Fibroblast of gingiva (primary cell): ENCODE results near the gene PPP2R5A.
"Not testable (repeated sequence)": the region's sequence is repeated elsewhere in the genome, so short reads cannot be mapped to it uniquely, and the experiment has no call there.

Experiments used
- DNase-seq: peaks from one replicate; pipeline ENCODE4 v3.0.0-alpha.2; 2011; ENCODE audit warnings: low read depth

The PPP2R5A gene

GRCh38 chr1:212267460-212267859, 17.8 kb upstream of the PPP2R5A start:
- no peak for DNase-seq

DNA sequence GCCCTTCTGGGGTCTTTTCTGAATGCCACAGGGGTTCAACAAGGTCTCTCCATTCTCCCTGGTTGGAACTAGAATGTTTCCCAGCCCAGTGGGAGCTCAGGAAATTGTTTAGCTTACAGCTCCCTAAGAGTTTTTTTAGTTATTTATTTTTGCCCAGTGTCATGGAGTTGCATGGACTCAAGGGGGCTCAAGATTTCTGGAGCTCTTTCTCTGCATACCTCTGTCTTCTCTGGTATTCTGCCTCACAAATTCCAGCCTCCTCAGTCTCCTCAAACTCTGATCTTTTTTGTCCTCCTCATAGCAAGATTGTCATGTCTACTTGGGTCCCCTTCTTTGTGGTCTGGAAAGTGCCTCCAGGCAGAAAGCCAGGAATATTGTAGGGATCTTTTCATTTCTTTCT, 15.9 kb upstream of the PPP2R5A start:
- DNase-seq = no peak

GRCh38 chr1:212270564-212270963, 14.6 kb upstream of the PPP2R5A start:
- DNase-seq = no peak

- no peak for DNase-seq
Observed at GRCh38 chr1:212271234-212271633, 14.0 kb upstream of the PPP2R5A start.

DNA sequence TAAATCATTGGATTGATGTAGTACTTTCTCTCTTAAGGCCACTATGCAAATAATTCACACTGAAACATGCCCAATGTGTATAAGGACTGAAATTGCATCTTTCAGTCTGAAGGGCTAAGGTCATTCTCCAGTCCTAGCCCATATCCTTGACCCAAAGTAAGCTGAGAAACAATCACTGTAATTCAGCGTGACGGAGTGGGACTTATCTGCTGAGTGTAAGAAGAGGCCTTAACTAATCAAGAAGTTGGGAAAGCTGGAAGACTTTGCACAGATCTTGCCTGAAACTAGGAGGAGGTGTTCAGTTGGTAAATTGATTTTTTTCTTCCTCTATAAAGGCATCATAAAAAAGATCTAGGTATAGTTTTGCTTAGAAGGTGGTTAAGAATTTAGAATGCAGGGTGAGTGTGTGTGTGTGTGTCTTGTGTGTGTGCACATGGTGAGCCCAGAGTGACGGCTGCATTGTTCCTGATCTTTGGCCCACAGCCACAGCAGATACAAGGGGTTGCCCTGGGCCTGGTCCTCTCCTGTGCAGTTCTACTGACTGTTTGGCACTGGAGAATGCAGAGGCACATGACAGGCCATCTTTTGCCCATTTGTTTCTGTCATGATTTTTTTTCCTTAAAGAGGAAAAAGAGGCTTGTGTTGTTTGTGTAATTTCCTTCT, 13.3 kb upstream of the PPP2R5A start:
- DNase-seq = no peak

GRCh38 chr1:212281590-212281989, 3.6 kb upstream of the PPP2R5A start:
- peak; percentile 86 for DNase-seq

GRCh38 chr1:212283741-212284140, 1.5 kb upstream of the PPP2R5A start:
- DNase-seq = no peak

GRCh38 chr1:212284332-212284743, 872 bp upstream of the PPP2R5A start:
- peak; percentile 33 for DNase-seq

DNA sequence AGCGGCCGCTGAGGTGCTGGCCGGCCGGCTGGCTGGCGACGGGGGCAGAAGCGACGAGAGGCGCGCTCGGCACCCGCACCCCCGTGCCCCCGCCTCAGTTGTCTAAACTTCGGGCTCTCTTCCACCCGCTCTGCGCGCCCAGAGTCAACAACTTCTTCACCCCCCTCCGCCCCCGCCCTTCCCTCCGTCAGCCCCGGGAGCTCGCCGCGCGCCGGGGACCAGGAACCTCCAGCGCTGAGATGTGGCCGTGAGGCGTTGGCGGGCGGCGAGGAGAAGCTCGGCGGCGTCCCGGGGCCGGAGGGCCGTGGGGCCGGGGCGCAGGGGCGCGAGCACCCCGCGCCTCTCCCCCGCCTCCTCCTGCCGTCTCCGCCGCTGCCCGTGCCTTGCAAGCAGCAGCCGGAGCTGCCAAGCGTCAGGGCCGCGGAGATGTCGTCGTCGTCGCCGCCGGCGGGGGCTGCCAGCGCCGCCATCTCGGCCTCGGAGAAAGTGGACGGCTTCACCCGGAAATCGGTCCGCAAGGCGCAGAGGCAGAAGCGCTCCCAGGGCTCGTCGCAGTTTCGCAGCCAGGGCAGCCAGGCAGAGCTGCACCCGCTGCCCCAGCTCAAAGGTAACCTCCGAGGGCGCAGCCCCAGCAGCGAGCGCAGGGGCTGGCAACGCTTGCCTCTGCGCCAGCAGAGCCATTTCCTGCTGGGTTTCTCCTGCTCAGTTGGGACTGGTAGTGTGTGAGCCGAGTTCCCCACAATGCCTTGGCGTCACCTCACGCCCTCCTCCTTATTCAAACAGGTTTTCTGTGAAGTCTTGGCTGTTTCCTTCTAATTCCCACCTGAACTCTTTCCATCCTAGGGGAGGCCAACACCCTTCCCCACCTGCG, 710 bp downstream of the PPP2R5A start:
- peak; percentile 48 for DNase-seq

- no peak for DNase-seq
Observed at GRCh38 chr1:212286556-212287131, 1.4 kb downstream of the PPP2R5A start.

- DNase-seq = no peak
Observed at GRCh38 chr1:212287261-212287895, 2.2 kb downstream of the PPP2R5A start.

DNA sequence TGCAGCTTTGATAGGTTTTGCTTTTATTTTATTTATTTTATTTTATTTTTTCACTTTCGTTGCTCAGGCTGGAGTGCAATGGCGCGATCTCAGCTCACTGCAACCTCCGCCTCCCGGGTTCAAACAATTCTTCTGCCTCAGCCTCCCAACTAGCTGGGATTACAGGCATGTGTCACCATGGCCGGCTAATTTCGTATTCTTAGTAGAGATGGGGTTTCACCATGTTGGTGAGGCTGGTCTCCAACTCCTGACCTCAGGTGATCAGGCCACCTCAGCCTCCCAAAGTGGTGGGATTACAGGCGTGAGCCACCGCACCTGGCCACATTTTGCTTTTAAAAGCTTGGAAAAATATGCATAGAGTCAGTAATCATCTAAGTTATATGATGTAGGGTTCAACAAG, 2.8 kb downstream of the PPP2R5A start:
- not testable (repeated sequence) for DNase-seq

GRCh38 chr1:212288615-212289014, 3.4 kb downstream of the PPP2R5A start:
- DNase-seq = peak; percentile 76

- DNase-seq = no peak
Observed at GRCh38 chr1:212289262-212290077, 4.3 kb downstream of the PPP2R5A start.

GRCh38 chr1:212290608-212291007, 5.4 kb downstream of the PPP2R5A start:
- no peak for DNase-seq

- peak; percentile 21 for DNase-seq
Observed at GRCh38 chr1:212291505-212292134, 6.4 kb downstream of the PPP2R5A start.

DNA sequence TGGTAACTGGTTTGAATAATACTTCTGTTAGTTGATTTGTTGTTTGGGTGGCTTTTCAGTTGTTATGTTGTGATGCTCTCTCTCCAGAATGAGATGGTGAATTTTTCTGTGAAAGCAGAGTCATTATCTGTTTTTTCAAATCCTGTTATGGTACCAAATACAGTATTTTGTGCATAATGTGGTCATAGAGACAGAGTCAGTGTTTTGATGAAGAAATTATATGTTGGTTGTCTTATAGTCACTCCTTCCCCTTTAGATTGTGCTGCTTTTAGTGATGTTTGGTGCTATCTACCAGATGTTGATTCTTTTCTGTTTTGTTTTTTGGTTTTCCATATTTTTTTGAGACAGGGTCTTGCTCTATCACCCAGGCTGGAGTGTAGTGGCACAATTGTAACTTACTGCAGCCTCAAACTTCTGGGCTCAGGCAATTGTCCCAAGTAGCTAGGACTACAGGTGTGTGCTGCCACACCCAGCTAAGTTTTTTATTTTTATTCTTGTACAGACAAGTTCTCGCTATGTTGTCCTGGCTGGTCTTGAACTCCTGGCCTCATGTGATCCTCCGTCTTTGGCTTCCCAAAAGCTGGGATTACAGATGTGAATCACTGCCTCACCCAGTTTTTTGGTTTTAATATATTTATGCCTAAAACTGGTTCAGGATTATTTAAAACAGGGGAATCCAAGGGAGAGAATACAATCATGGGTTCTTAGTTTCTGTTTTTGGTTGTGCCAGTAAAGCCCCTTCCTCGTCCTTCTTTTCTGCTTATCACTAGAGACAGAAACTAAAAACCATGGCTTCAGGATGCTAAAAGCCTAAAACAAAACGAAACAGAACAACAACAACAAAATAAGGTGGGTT, 7.3 kb downstream of the PPP2R5A start:
- no peak for DNase-seq

DNA sequence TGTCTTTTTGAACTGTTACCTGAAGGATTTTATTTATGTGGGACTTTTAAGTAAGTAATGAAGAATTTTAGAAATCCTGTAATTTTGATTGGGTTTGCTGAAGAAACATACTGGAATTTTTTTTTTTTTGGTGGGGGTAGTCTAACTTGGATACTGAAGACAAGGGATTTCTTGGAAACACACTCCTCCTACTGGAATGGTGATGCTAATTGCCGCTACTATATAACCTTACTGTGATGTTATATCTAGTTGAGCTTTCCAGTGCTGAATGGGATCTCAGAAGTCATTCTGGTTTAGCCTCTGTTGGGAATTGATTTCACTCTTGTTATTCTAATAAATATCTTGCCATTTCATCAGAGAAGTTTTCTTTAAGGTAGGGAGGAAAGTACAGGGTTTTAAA, 8.4 kb downstream of the PPP2R5A start:
- DNase-seq = no peak

DNA sequence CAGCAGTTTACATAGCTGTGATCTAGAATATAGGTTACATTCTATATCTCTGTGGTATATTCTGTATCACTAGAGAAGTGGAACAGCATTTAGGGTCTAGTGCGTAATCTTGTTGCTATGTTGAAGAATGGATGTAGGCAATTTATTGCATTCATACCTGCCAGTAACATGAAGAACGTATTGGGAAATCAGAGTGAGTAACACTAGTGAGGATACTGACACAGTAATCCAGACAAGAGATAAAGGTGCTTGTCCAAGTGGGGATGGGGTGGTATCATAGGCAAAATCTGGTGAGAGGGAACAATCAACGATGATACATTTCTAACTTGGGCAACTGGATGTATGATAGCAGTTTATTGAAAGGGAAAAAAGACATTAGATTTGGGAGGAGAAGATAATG, 9.8 kb downstream of the PPP2R5A start:
- no peak for DNase-seq

DNA sequence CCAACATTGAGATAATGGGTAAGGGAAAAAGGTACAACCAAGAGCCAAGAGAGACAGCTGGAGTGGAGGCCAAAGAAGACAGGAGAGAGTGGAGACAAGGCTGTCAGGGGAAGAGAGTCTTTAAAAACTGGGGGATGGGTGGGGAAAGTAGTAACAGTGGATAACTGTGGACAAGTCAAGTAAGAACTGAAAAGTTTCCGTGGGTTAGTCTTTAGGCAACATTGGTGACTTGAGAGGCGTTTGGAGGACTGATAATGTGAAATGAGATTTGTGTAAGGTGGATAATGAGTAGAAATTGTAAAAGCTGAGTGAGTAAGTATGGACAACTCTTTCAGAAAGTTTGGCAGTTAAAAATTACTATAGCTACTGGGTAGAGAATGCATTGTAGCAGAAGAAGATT, 10.4 kb downstream of the PPP2R5A start:
- DNase-seq = no peak
